Central memory CD4-positive, alpha-beta T cell (primary cell): ENCODE results near the gene SRSF1.
A peak's percentile ranks its signal among the peaks of the same experiment; 100 is the strongest.
"Not testable (repeated sequence)": the region's sequence is repeated elsewhere in the genome, so short reads cannot be mapped to it uniquely, and the experiment has no call there.

ENCODE experiments used
- DNase-seq: peaks from one replicate; pipeline ENCODE4 v3.0.0; 2022

Gene SRSF1

DNA sequence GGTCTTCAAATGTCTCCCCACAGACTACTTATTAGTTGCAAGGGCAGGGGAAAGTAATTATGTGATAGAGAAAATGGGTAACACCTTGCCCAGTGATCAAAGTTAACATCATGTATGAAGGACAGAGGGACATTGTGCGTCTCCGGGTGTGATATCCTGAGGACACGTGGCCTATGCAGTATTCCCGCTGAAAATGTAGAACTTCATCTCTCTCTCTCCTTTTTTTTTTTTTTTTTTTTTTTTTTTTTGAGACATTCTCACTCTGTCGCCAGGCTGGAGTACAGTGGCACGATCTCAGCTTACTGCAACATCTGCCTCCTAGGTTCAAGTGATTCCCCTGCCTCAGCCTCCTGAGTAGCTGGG, 43.9 kb downstream of the SRSF1 start:
- no peak for DNase-seq

DNA sequence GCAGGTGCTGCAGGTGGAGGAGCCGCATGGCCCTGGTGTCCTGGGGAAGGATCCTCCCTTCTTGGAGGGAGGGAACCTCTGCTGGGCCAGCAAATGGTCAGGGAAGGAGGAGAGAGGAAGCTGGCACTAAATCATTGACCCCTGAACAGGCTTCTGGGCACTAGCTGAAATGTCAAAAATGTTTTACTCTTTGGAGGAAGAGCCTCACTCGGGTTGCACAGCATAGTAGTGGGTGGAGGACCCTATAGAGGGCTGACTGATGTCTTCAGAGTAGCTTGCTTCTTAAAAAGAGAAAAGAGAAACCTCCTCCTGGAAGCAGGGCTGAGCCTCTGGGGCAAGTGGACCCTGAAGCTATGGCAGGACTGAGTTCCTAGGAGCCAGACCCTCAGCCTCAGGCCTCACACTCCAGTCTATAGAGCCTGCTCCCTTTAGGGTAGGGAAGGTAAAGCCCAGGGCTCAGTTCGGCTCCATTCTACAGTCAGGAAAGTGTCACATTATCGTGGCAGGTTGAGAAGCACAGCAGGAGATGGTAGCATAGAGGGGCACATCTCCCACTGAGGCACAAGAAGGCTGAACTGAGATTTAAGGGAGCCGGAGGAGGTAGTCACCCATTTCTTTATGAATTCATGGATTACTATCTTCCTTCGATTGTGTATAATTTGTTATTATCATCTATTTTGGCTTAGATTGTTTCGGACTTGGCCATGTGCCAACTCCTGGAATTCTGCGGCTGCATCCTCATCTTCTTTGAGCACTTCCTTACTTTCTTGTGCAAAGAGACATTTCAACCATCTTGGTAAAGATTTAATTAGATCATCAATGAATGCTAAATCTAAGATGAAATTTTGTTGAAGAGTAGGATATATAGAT, 44.5 kb downstream of the SRSF1 start:
- DNase-seq: no peak

DNA sequence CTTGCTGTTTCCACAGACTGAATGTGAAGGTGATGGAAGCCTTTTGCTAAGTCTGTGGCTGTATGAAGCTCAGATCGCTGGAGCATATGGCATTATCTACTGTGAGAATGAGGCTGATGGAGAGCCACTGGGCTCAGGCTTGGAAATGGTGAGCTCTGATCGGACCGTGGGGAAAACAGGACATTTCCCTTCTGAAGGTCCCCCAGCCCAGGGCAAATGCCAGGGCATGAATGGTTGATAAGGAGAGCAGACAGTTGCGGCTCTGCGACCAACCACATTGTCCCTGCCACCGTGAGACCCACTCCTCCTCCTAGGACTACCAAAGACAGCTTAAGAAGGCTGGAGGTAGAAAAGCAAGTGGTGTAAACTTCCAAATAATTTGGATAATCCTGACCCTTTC, 47.1 kb downstream of the SRSF1 start:
- no peak for DNase-seq

- not testable (repeated sequence) for DNase-seq
Measured at GRCh38 chr17:57958391-57958790, 48.7 kb downstream of the SRSF1 start.

- DNase-seq: no peak
Measured at GRCh38 chr17:57957886-57958285, 49.2 kb downstream of the SRSF1 start.

GRCh38 chr17:57957120-57957850, 49.8 kb downstream of the SRSF1 start:
- no peak for DNase-seq

GRCh38 chr17:57956291-57957119, 50.5 kb downstream of the SRSF1 start:
- DNase-seq: peak; percentile 49

- peak; percentile 48 for DNase-seq
Measured at GRCh38 chr17:57955183-57955931, 51.7 kb downstream of the SRSF1 start, which contains the start of gene CUEDC1. TSS of gene CUEDC1 (minus strand) at chr17:57955412. CDS start at chr17:57885564, 69,848 bp downstream.

GRCh38 chr17:57954397-57955182, 52.5 kb downstream of the SRSF1 start:
- DNase-seq: no peak

- no peak for DNase-seq
Measured at GRCh38 chr17:57953705-57954396, 53.2 kb downstream of the SRSF1 start.
